ENCODE measurements around the gene IKZF2.

- TF ChIP-seq EZH2 (IDR thresholded peaks at IDR 0.05; ENCODE audit: low read length, unreplicated experiment) (no peak), CTCF (conservative IDR thresholded peaks at IDR 0.05; ENCODE audit: low read depth, low read length) (no peak), EZH2phosphoT487 (IDR thresholded peaks at IDR 0.05; ENCODE audit: borderline replicate concordance, low read length) (no peak)
These were observed 37.1 kb upstream of the IKZF2 start for GRCh38 chr2:213188533-213188867.

Measured in PC-3 (cell line).